HCT116 (cell line): ENCODE data around the gene DCTN5. TPM values are rescaled to one million over a fixed set of nuclear protein-coding genes. Genes with fewer than 3 reads are reported as not detected.

Experiments
- ATAC-seq: fragments of 200-7000 bp; cut with Tn5 transposase; 2 replicates; pipeline ENCODE4 v1.9.1; 2020; ENCODE audit warnings: mild to moderate bottlenecking, moderate library complexity
- BruUV-seq: library from RNA; stranded (reverse); fragments of 400-500 nt; replicated peaks from 2 replicates; lab custom pipeline; 2021; lab: Mats Ljungman, UMichigan
- CTCF ChIA-PET: fragments of 300-600 bp; sonication (Branson Sonifier 250); formaldehyde crosslinking; loops from one replicate; lab custom pipeline; 2021; ENCODE audit warnings: antibody characterized with exemption; lab: Charles Lee
- POLR2A ChIA-PET: fragments of 300-600, 350-600 bp; sonication (Branson Sonifier 250); formaldehyde crosslinking; loops from one replicate; lab custom pipeline; 2021; ENCODE audit warnings: antibody characterized with exemption; lab: Charles Lee
- RAD21 ChIA-PET, 2 experiments: fragments of 300-600 bp; sonication (Branson Sonifier 250); formaldehyde crosslinking; loops; one replicate each; lab custom pipeline; 2023; ENCODE audit warnings: low total read pairs in 2 of 2; ENCODE audit not compliant: uncharacterized antibody in 2 of 2, unreplicated experiment in 2 of 2, low non-redundant PET in 1 of 2; lab: Charles Lee
- DNase-seq: peaks from one replicate; pipeline ENCODE4 v3.0.0-alpha.2; 2010; ENCODE audit warnings: low read depth, low spot score
- H2AFZ ChIP-seq: fragments of 200-600 bp; shearing (Covaris generic), sonication (generic); 2 replicates; pipeline ENCODE4 v1.6.1; 2017; ENCODE audit warnings: low read depth, mixed run types, mixed read lengths, antibody characterized with exemption, low read length; ENCODE audit not compliant: poor library complexity, severe bottlenecking
- H3K27ac ChIP-seq: 2 replicates; pipeline ENCODE4 v1.5.1; 2012; ENCODE audit warnings: low read depth, low read length
- H3K27me3 ChIP-seq: fragments of 200-600 bp; sonication (generic); 2 replicates; pipeline ENCODE4 v1.6.1; 2016; ENCODE audit warnings: mixed run types, low read length, mixed read lengths; ENCODE audit not compliant: insufficient read depth
- H3K36me3 ChIP-seq, 2 experiments: fragments of 200-500 bp in 1 of 2; fragments of 200-600 bp in 1 of 2; sonication (Bioruptor generic) in 1 of 2; sonication (generic) in 1 of 2; 2 replicates each; pipeline versions ENCODE4 v1.5.1 to v1.6.1; 2014 to 2016; ENCODE audit warnings: low read length in 2 of 2, inconsistent platforms in 1 of 2, mixed read lengths in 1 of 2, mixed run types in 1 of 2; ENCODE audit not compliant: insufficient read depth in 2 of 2, control insufficient read depth in 1 of 2
- H3K4me1 ChIP-seq, 2 experiments: fragments of 200-600 bp in 1 of 2; sonication (generic) in 1 of 2; 2 replicates each; pipeline versions ENCODE4 v1.5.1 to v1.6.1; 2012 to 2017; ENCODE audit warnings: low read length in 2 of 2, inconsistent platforms in 1 of 2, mild to moderate bottlenecking in 1 of 2, mixed read lengths in 1 of 2, mixed run types in 1 of 2, moderate library complexity in 1 of 2; ENCODE audit not compliant: insufficient read depth in 2 of 2, control insufficient read depth in 1 of 2
- H3K4me2 ChIP-seq: fragments of 200-600 bp; sonication (generic); 2 replicates; pipeline ENCODE4 v1.6.1; 2017; ENCODE audit warnings: mixed run types, low read length, mixed read lengths
- H3K4me3 ChIP-seq, 2 experiments: fragments of 200-600 bp in 1 of 2; sonication (generic) in 1 of 2; replicated peaks in 1 of 2; 2 replicates each; pipeline ENCODE4 v1.5.1; 2011 to 2016; ENCODE audit warnings: low read length in 2 of 2, control low read depth in 1 of 2, low read depth in 1 of 2, mild to moderate bottlenecking in 1 of 2, mixed read lengths in 1 of 2, mixed run types in 1 of 2
- H3K79me2 ChIP-seq: fragments of 200-600 bp; sonication (generic); 2 replicates; pipeline ENCODE4 v1.6.1; 2017; ENCODE audit warnings: mild to moderate bottlenecking, mixed run types, low read length, moderate library complexity, mixed read lengths; ENCODE audit not compliant: insufficient read depth
- H3K9ac ChIP-seq: fragments of 200-600 bp; sonication (generic); 2 replicates; pipeline ENCODE4 v1.6.1; 2016; ENCODE audit warnings: low read length, mixed read lengths
- H3K9me2 ChIP-seq: fragments of 200-600 bp; sonication (generic), shearing (Covaris generic); 2 replicates; pipeline ENCODE4 v1.6.1; 2017; ENCODE audit warnings: mixed run types, mild to moderate bottlenecking, moderate library complexity; ENCODE audit not compliant: insufficient read depth
- H3K9me3 ChIP-seq, 2 experiments: fragments of 200-500 bp in 1 of 2; fragments of 200-600 bp in 1 of 2; sonication (Bioruptor generic) in 1 of 2; sonication (generic) in 1 of 2; 2 replicates each; pipeline ENCODE4 v1.6.1; 2014 to 2017; ENCODE audit warnings: low read length in 2 of 2, mixed read lengths in 2 of 2, inconsistent platforms in 1 of 2, low read depth in 1 of 2, mild to moderate bottlenecking in 1 of 2, mixed run types in 1 of 2, moderate library complexity in 1 of 2; ENCODE audit not compliant: control insufficient read depth in 1 of 2, insufficient read depth in 1 of 2
- H4K20me1 ChIP-seq: fragments of 200-600 bp; sonication (generic), shearing (Covaris generic); 2 replicates; pipeline ENCODE4 v1.6.1; 2017; ENCODE audit warnings: mixed run types, mild to moderate bottlenecking, moderate library complexity; ENCODE audit not compliant: insufficient read depth
- ELF1 ChIP-seq: IDR thresholded peaks from 2 replicates; pipeline ENCODE4 v1.6.1; 2012; ENCODE audit warnings: low read depth, borderline replicate concordance
- RAD21 ChIP-seq: IDR thresholded peaks from 2 replicates; pipeline ENCODE4 v1.6.1; 2012; ENCODE audit warnings: low read depth, mild to moderate bottlenecking
- SIN3A ChIP-seq: IDR thresholded peaks from 2 replicates; pipeline ENCODE4 v1.6.1; 2012; ENCODE audit warnings: low read depth
- SRF ChIP-seq: IDR thresholded peaks from 2 replicates; pipeline ENCODE4 v1.6.1; 2012; ENCODE audit warnings: low read depth
- intact Hi-C: fragments of 100-400 bp; cut with micrococcal nuclease; formaldehyde crosslinking; loops from 2 replicates; pipeline ENCODE4 v1.10.0; 2022
- total RNA-seq: library from RNA; stranded (reverse); gene quantifications from one replicate; pipeline ENCODE4 v1.2.1, GENCODE V29; 2021; ENCODE audit not compliant: unreplicated experiment

Gene DCTN5
- total RNA-seq, 1 experiment from 2014 or later, result 42.9 TPM

DNA sequence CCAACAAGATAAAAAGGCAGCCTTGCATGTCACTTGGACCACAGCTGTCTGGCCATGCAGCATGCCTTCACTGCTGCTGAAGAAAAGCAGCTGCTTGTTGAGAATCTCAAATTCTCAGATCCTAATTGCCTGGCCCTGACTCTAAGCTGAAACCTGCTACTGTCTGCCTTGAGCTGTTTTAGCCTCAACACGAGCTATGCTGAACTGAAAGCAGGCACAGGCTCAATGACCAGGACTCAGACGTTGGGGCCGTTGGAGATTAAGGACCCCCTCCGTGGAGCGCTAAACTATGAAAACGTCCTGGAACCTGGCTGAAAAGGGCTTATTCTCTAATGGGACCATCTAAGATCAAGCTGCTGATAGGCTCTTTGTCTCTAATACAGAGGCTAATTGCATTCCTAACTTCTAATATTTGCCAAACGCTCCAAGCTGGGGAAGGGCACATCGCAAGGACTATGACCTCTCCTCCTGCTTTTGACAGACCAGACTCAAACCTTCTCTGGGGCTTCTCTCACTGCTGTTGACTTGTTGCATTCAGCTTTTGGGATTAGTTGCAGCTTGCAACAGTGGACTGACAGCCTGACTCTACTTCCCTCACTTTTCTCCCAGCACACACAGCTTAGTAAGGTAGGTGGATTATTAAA lies 32.8 kb downstream of the DCTN5 start:
- Histone ChIP-seq H4K20me1 (no peaks in the 10 kb centered on the region), H3K9ac (no peak overlapping the region), H3K9me3 (no peaks in the 10 kb centered on the region), H3K9me2 (no peaks in the 10 kb centered on the region), H3K27ac (no peak overlapping the region), H3K4me2 (no peak overlapping the region), H3K36me3 (peaks cover 0 to 6% of the 10 kb centered on the region in 2 experiments; a peak in 1 of 4 replicates), H3K4me3 (no peak overlapping the region), H3K79me2 (peaks cover 4% of the 10 kb centered on the region), H3K4me1 (peaks cover 4 to 11% of the 10 kb centered on the region in 2 experiments; a peak in 3 of 4 replicates), H3K27me3 (no peaks in the 10 kb centered on the region), H2AFZ (no peak overlapping the region)
- ChIA-PET CTCF (no interaction called here), RAD21 (no interaction called here), POLR2A (no interaction called here)
- BruUV-seq, result no TSS peak
- DNase-seq, result no peak
- no peak for ATAC-seq
- TF ChIP-seq ELF1 (no peak), RAD21 (no peak), SRF (no peak)
- intact Hi-C loops, result no loop called here

GRCh38 chr16:23676924-23677480 lies 35.7 kb downstream of the DCTN5 start:
- no peaks in the 10 kb centered on the region for H3K27me3 ChIP-seq
- no peak for TF ChIP-seq SIN3A
- DNase-seq, result no peak
- RAD21 ChIA-PET, result no interaction called here
- no peak overlapping the region for H3K27ac ChIP-seq
- no peak for ATAC-seq
- H3K9me2 ChIP-seq, result no peaks in the 10 kb centered on the region
- no TSS peak for BruUV-seq
- H3K9ac ChIP-seq, result no peak overlapping the region
- CTCF ChIA-PET, result interaction anchor here (1.2 to 1.6 kb wide), 3 partner anchors 17 to 828 kb away, joined by 3 to 9 read pairs (median 4); no protein-coding TSS in a partner anchor
- peaks cover 6% of the 10 kb centered on the region; the same call in 1 of the 2 replicates for H4K20me1 ChIP-seq
- peaks cover 7 to 21% of the 10 kb centered on the region in 2 experiments; a peak in 3 of 4 replicates for H3K4me1 ChIP-seq
- intact Hi-C loops, result loop anchor here (5.0 kb wide), 2 partner anchors 340 to 360 kb away; no protein-coding TSS in a partner anchor
- H3K9me3 ChIP-seq, result no peaks in the 10 kb centered on the region
- H3K4me3 ChIP-seq, result no peak overlapping the region
- H3K36me3 ChIP-seq, result peaks cover 14 to 17% of the 10 kb centered on the region in 2 experiments
- H2AFZ ChIP-seq, result no peak overlapping the region
- H3K4me2 ChIP-seq, result no peak overlapping the region
- peaks cover 33% of the 10 kb centered on the region for H3K79me2 ChIP-seq
- POLR2A ChIA-PET, result interaction anchor here (1.3 kb wide), 1 partner anchor 15 kb away, joined by 3 read pairs; no protein-coding TSS in a partner anchor
